Measurements from ENCODE around the gene SPAG5. TPM values are rescaled to one million over a fixed set of nuclear protein-coding genes. Genes with fewer than 3 reads are reported as not detected.
"Not testable (repeated sequence)": the region's sequence is repeated elsewhere in the genome, so short reads cannot be mapped to it uniquely, and the experiment has no call there.

SPAG5 gene
- total and polyA plus RNA-seq, 2 experiments from 2014 or later: 27.0 to 52.7 TPM

- H3K27me3 ChIP-seq: no peaks in the 10 kb centered on the region
- H3K4me3 ChIP-seq: no peak overlapping the region
- TF ChIP-seq, protein P1, sequence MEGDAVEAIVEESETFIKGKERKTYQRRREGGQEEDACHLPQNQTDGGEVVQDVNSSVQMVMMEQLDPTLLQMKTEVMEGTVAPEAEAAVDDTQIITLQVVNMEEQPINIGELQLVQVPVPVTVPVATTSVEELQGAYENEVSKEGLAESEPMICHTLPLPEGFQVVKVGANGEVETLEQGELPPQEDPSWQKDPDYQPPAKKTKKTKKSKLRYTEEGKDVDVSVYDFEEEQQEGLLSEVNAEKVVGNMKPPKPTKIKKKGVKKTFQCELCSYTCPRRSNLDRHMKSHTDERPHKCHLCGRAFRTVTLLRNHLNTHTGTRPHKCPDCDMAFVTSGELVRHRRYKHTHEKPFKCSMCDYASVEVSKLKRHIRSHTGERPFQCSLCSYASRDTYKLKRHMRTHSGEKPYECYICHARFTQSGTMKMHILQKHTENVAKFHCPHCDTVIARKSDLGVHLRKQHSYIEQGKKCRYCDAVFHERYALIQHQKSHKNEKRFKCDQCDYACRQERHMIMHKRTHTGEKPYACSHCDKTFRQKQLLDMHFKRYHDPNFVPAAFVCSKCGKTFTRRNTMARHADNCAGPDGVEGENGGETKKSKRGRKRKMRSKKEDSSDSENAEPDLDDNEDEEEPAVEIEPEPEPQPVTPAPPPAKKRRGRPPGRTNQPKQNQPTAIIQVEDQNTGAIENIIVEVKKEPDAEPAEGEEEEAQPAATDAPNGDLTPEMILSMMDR (IDR thresholded peaks at IDR 0.05; ENCODE audit: low read depth, low read length): no peak
- no peaks in the 10 kb centered on the region for H3K9me3 ChIP-seq (ENCODE audit: low read depth)
- H3K4me1 ChIP-seq (ENCODE audit: low read depth): no peaks in the 10 kb centered on the region
- peaks cover 58% of the 10 kb centered on the region for H3K36me3 ChIP-seq
- no peak overlapping the region for H3K27ac ChIP-seq
- DNase-seq (ENCODE audit: low read depth in 1 of 2, low spot score in 1 of 2): no peak
Observed at GRCh38 chr17:28615260-28615940, 16.6 kb upstream of the SPAG5 start.

DNA sequence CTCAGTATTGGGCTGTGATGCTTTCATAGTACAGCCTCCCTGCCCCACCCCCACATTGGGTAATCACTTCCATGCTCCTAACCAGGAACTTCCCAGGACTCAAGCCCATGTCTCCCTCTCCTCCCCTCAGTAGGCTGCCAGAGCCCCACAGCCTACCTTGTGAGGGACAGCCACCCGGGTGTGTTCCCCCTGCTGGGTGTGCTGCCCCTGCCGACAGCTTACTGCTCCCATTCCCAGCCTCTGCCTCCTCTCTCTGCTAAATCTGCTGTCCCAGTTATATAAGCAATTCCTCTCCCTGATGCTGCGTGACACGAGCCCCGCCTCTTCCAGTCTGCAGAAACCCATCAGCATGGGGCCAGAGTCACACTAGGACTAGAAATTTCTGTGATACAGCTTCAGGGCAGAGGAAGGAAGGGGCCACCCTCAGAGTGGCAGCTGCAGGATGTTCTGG is 15.1 kb upstream of the SPAG5 start, which contains the start of gene RSKR:
Gene RSKR (minus strand): TSS at position 255 of the 451 bp plus-strand sequence. CDS start 24 bp downstream, at position 231.
- Histone ChIP-seq H3K4me1 (ENCODE audit: low read depth) (no peaks in the 10 kb centered on the region), H3K27me3 (no peaks in the 10 kb centered on the region), H3K27ac (no peak within 1 kb of the TSS), H3K36me3 (peaks cover 44% of the 10 kb centered on the region), H3K4me3 (no peak within 1 kb of the TSS), H3K9me3 (ENCODE audit: low read depth) (no peaks in the 10 kb centered on the region)
- DNase-seq (ENCODE audit: low read depth in 1 of 2, low spot score in 1 of 2): no peak
- TF ChIP-seq, protein P1 (IDR thresholded peaks at IDR 0.05; ENCODE audit: low read depth, low read length): no peak

DNA sequence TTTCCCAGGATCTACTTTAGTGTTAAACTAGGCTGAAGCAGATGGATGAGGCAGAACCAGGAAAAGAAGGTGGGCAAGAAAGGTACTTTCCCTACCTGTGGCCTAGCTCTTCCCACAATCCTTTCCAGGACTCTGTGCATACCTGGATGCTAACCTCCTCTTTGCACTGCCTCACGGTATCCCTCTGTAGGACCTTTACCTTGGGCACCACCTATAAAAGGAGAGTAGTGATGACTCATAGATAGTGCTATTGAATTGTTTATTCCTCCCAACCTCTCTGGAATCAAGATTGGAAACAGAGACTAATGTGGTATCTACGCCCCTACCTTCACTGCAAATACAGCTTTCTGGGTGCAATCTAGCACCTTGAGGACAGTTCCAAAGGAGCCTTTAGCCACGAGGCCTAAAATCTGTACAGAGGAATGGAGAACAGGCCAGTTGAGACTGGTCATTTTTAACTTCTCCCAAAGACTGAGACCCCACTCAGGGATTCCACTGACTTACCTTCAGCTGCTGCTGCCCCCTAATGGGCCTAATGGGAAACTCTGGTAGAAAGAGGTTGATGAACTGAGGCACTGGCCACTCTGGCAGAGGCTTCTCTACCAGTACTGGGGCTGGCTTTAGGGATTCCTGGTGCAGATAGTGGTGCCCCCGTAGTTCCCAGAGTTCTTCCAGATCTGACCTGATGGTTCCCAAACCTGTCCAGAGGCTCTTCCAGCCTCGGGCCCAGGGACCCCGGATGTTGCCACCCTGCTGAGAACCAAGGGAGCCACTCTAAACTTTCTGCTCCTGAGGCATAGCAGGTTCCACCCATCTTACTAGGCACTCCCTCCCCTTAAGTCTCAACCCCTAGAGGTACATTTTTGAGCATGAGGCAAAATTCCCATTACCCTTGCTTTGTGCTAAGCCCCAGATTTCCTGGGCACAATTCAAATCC is 14.4 kb upstream of the SPAG5 start:
- TF ChIP-seq, protein P1 (IDR thresholded peaks at IDR 0.05; ENCODE audit: low read depth, low read length): peak; percentile 77
- Histone ChIP-seq H3K9me3 (ENCODE audit: low read depth) (no peaks in the 10 kb centered on the region), H3K4me3 (no peak overlapping the region), H3K4me1 (ENCODE audit: low read depth) (no peaks in the 10 kb centered on the region), H3K27me3 (no peaks in the 10 kb centered on the region), H3K27ac (no peak overlapping the region), H3K36me3 (peaks cover 36% of the 10 kb centered on the region)
- peak; percentile 58 for DNase-seq (ENCODE audit: low read depth in 1 of 2, low spot score in 1 of 2)

DNA sequence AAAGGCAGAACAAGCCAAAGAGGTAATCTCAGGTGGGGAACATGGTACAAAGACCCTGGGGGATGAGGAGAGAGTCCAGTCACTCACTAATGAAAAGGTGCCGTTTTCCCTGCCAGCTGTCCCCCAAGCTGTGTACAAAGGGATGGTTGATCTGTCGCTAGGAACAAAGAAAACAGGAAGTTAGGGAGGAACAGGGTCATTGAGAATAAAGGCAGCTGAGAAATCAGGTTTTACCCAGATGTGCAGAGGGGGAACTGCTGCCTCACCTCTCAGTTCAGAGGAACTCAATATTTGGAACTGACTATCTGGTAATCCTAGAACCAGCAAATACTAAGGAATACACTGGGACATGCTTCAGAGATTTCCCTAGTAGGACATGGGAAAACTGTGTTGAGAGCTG is 13.7 kb upstream of the SPAG5 start:
- Histone ChIP-seq H3K27ac (no peak overlapping the region), H3K4me1 (ENCODE audit: low read depth) (no peaks in the 10 kb centered on the region), H3K4me3 (no peak overlapping the region), H3K36me3 (peaks cover 32% of the 10 kb centered on the region), H3K9me3 (ENCODE audit: low read depth) (no peaks in the 10 kb centered on the region), H3K27me3 (no peaks in the 10 kb centered on the region)
- DNase-seq (ENCODE audit: low read depth in 1 of 2, low spot score in 1 of 2): no peak
- TF ChIP-seq, protein P1 (IDR thresholded peaks at IDR 0.05; ENCODE audit: low read depth, low read length): no peak

- Histone ChIP-seq H3K4me1 (ENCODE audit: low read depth) (no peaks in the 10 kb centered on the region), H3K36me3 (peaks cover 10% of the 10 kb centered on the region), H3K27me3 (no peaks in the 10 kb centered on the region), H3K4me3 (no peak overlapping the region), H3K9me3 (ENCODE audit: low read depth) (no peaks in the 10 kb centered on the region), H3K27ac (no peak overlapping the region)
- DNase-seq (ENCODE audit: low read depth in 1 of 2, low spot score in 1 of 2): no peak
- TF ChIP-seq, protein P1 (IDR thresholded peaks at IDR 0.05; ENCODE audit: low read depth, low read length): no peak
Observed at GRCh38 chr17:28610376-28610775, 11.6 kb upstream of the SPAG5 start.

GRCh38 chr17:28604031-28604430 is 5.2 kb upstream of the SPAG5 start:
- DNase-seq (ENCODE audit: low read depth in 1 of 2, low spot score in 1 of 2); H3K4me1 ChIP-seq (ENCODE audit: low read depth); H3K27ac ChIP-seq; H3K36me3 ChIP-seq; H3K4me3 ChIP-seq; H3K27me3 ChIP-seq; H3K9me3 ChIP-seq (ENCODE audit: low read depth): not testable (repeated sequence)
